Measurements from ENCODE around the gene RPS27L. TPM values are rescaled to one million over a fixed set of nuclear protein-coding genes. Genes with fewer than 3 reads are reported as not detected.

The RPS27L gene
- total RNA-seq, 1 experiment from 2014 or later = 133 TPM

GRCh38 chr15:63151665-63152064 is 5.6 kb downstream of the RPS27L start (continued):
- TF ChIP-seq, protein P1, sequence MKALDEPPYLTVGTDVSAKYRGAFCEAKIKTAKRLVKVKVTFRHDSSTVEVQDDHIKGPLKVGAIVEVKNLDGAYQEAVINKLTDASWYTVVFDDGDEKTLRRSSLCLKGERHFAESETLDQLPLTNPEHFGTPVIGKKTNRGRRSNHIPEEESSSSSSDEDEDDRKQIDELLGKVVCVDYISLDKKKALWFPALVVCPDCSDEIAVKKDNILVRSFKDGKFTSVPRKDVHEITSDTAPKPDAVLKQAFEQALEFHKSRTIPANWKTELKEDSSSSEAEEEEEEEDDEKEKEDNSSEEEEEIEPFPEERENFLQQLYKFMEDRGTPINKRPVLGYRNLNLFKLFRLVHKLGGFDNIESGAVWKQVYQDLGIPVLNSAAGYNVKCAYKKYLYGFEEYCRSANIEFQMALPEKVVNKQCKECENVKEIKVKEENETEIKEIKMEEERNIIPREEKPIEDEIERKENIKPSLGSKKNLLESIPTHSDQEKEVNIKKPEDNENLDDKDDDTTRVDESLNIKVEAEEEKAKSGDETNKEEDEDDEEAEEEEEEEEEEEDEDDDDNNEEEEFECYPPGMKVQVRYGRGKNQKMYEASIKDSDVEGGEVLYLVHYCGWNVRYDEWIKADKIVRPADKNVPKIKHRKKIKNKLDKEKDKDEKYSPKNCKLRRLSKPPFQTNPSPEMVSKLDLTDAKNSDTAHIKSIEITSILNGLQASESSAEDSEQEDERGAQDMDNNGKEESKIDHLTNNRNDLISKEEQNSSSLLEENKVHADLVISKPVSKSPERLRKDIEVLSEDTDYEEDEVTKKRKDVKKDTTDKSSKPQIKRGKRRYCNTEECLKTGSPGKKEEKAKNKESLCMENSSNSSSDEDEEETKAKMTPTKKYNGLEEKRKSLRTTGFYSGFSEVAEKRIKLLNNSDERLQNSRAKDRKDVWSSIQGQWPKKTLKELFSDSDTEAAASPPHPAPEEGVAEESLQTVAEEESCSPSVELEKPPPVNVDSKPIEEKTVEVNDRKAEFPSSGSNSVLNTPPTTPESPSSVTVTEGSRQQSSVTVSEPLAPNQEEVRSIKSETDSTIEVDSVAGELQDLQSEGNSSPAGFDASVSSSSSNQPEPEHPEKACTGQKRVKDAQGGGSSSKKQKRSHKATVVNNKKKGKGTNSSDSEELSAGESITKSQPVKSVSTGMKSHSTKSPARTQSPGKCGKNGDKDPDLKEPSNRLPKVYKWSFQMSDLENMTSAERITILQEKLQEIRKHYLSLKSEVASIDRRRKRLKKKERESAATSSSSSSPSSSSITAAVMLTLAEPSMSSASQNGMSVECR (CRISPR knock-in tag; IDR thresholded peaks at IDR 0.05; ENCODE audit: borderline replicate concordance) = no peak
- TF ChIP-seq TCF7 (CRISPR knock-in tag; IDR thresholded peaks at IDR 0.05; ENCODE audit: low read depth) = no peak
- TF ChIP-seq, protein P2, sequence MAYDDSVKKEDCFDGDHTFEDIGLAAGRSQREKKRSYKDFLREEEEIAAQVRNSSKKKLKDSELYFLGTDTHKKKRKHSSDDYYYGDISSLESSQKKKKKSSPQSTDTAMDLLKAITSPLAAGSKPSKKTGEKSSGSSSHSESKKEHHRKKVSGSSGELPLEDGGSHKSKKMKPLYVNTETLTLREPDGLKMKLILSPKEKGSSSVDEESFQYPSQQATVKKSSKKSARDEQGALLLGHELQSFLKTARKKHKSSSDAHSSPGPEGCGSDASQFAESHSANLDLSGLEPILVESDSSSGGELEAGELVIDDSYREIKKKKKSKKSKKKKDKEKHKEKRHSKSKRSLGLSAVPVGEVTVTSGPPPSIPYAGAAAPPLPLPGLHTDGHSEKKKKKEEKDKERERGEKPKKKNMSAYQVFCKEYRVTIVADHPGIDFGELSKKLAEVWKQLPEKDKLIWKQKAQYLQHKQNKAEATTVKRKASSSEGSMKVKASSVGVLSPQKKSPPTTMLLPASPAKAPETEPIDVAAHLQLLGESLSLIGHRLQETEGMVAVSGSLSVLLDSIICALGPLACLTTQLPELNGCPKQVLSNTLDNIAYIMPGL (CRISPR knock-in tag; IDR thresholded peaks at IDR 0.05) = no peak
- no peak for TF ChIP-seq ATF3 (CRISPR knock-in tag; conservative IDR thresholded peaks at IDR 0.05)
- TF ChIP-seq, protein P3, sequence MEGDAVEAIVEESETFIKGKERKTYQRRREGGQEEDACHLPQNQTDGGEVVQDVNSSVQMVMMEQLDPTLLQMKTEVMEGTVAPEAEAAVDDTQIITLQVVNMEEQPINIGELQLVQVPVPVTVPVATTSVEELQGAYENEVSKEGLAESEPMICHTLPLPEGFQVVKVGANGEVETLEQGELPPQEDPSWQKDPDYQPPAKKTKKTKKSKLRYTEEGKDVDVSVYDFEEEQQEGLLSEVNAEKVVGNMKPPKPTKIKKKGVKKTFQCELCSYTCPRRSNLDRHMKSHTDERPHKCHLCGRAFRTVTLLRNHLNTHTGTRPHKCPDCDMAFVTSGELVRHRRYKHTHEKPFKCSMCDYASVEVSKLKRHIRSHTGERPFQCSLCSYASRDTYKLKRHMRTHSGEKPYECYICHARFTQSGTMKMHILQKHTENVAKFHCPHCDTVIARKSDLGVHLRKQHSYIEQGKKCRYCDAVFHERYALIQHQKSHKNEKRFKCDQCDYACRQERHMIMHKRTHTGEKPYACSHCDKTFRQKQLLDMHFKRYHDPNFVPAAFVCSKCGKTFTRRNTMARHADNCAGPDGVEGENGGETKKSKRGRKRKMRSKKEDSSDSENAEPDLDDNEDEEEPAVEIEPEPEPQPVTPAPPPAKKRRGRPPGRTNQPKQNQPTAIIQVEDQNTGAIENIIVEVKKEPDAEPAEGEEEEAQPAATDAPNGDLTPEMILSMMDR (IDR thresholded peaks at IDR 0.05) = no peak
- no peak for TF ChIP-seq PRRX2 (CRISPR knock-in tag; IDR thresholded peaks at IDR 0.05)
- TF ChIP-seq, protein P4, sequence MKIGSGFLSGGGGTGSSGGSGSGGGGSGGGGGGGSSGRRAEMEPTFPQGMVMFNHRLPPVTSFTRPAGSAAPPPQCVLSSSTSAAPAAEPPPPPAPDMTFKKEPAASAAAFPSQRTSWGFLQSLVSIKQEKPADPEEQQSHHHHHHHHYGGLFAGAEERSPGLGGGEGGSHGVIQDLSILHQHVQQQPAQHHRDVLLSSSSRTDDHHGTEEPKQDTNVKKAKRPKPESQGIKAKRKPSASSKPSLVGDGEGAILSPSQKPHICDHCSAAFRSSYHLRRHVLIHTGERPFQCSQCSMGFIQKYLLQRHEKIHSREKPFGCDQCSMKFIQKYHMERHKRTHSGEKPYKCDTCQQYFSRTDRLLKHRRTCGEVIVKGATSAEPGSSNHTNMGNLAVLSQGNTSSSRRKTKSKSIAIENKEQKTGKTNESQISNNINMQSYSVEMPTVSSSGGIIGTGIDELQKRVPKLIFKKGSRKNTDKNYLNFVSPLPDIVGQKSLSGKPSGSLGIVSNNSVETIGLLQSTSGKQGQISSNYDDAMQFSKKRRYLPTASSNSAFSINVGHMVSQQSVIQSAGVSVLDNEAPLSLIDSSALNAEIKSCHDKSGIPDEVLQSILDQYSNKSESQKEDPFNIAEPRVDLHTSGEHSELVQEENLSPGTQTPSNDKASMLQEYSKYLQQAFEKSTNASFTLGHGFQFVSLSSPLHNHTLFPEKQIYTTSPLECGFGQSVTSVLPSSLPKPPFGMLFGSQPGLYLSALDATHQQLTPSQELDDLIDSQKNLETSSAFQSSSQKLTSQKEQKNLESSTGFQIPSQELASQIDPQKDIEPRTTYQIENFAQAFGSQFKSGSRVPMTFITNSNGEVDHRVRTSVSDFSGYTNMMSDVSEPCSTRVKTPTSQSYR (CRISPR knock-in tag; IDR thresholded peaks at IDR 0.05) = no peak
- TF ChIP-seq, protein P5, sequence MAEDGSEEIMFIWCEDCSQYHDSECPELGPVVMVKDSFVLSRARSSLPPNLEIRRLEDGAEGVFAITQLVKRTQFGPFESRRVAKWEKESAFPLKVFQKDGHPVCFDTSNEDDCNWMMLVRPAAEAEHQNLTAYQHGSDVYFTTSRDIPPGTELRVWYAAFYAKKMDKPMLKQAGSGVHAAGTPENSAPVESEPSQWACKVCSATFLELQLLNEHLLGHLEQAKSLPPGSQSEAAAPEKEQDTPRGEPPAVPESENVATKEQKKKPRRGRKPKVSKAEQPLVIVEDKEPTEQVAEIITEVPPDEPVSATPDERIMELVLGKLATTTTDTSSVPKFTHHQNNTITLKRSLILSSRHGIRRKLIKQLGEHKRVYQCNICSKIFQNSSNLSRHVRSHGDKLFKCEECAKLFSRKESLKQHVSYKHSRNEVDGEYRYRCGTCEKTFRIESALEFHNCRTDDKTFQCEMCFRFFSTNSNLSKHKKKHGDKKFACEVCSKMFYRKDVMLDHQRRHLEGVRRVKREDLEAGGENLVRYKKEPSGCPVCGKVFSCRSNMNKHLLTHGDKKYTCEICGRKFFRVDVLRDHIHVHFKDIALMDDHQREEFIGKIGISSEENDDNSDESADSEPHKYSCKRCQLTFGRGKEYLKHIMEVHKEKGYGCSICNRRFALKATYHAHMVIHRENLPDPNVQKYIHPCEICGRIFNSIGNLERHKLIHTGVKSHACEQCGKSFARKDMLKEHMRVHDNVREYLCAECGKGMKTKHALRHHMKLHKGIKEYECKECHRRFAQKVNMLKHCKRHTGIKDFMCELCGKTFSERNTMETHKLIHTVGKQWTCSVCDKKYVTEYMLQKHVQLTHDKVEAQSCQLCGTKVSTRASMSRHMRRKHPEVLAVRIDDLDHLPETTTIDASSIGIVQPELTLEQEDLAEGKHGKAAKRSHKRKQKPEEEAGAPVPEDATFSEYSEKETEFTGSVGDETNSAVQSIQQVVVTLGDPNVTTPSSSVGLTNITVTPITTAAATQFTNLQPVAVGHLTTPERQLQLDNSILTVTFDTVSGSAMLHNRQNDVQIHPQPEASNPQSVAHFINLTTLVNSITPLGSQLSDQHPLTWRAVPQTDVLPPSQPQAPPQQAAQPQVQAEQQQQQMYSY (CRISPR knock-in tag; IDR thresholded peaks at IDR 0.05) = no peak
- no peak for TF ChIP-seq HMGA2 (CRISPR knock-in tag; IDR thresholded peaks at IDR 0.05)
- TF ChIP-seq, protein P6, sequence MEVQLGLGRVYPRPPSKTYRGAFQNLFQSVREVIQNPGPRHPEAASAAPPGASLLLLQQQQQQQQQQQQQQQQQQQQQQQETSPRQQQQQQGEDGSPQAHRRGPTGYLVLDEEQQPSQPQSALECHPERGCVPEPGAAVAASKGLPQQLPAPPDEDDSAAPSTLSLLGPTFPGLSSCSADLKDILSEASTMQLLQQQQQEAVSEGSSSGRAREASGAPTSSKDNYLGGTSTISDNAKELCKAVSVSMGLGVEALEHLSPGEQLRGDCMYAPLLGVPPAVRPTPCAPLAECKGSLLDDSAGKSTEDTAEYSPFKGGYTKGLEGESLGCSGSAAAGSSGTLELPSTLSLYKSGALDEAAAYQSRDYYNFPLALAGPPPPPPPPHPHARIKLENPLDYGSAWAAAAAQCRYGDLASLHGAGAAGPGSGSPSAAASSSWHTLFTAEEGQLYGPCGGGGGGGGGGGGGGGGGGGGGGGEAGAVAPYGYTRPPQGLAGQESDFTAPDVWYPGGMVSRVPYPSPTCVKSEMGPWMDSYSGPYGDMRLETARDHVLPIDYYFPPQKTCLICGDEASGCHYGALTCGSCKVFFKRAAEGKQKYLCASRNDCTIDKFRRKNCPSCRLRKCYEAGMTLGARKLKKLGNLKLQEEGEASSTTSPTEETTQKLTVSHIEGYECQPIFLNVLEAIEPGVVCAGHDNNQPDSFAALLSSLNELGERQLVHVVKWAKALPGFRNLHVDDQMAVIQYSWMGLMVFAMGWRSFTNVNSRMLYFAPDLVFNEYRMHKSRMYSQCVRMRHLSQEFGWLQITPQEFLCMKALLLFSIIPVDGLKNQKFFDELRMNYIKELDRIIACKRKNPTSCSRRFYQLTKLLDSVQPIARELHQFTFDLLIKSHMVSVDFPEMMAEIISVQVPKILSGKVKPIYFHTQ (CRISPR knock-in tag; IDR thresholded peaks at IDR 0.05) = no peak
